Mesenteric fat pad (tissue), 1 donor: ENCODE data around the gene PER3. TPM values are rescaled to one million over a fixed set of nuclear protein-coding genes. Genes with fewer than 3 reads are reported as not detected.

Source experiments
- DNase-seq: peaks from one replicate; pipeline ENCODE4 v3.0.0-alpha.2; 2020; ENCODE audit warnings: low spot score
- total RNA-seq: library from RNA; stranded (reverse); fragmentation: NEBNext Ultra II Directional; extraction: Animal tissue kit (Norgen Biotek cat#: 25700); gene quantifications from one replicate; pipeline ENCODE4 v1.2.1, GENCODE V29; 2021
- donor health status: DM: yes; HTN: yes; CAD: no.

Gene PER3
- total RNA-seq, 1 donor from 2014 or later, result 7.4 TPM

GRCh38 chr1:7831458-7831857 lies 47.4 kb downstream of the PER3 start:
- DNase-seq, result no peak

- no peak for DNase-seq
Observed at GRCh38 chr1:7833035-7833434, 48.9 kb downstream of the PER3 start.

- DNase-seq, result no peak
Observed at GRCh38 chr1:7838714-7839113, 54.6 kb downstream of the PER3 start.

GRCh38 chr1:7839526-7839925 lies 55.4 kb downstream of the PER3 start:
- no peak for DNase-seq

GRCh38 chr1:7842517-7842916 lies 58.4 kb downstream of the PER3 start:
- no peak for DNase-seq

- no peak for DNase-seq
Observed at GRCh38 chr1:7845761-7846160, 61.7 kb downstream of the PER3 start.

GRCh38 chr1:7846656-7847055 lies 62.6 kb downstream of the PER3 start:
- no peak for DNase-seq

GRCh38 chr1:7847599-7847998 lies 63.5 kb downstream of the PER3 start:
- DNase-seq, result no peak

- DNase-seq, result no peak
Observed at GRCh38 chr1:7850786-7851185, 66.7 kb downstream of the PER3 start.

- DNase-seq, result no peak
Observed at GRCh38 chr1:7852804-7853683, 69.0 kb downstream of the PER3 start, which contains the start of gene UTS2. TSS of gene UTS2 (minus strand) at chr1:7853065. CDS start at chr1:7853003, 62 bp downstream.

- no peak for DNase-seq
Observed at GRCh38 chr1:7853684-7854026, 69.6 kb downstream of the PER3 start.

- no peak for DNase-seq
Observed at GRCh38 chr1:7856345-7856744, 72.3 kb downstream of the PER3 start.

GRCh38 chr1:7857000-7857399 lies 72.9 kb downstream of the PER3 start:
- DNase-seq, result no peak

GRCh38 chr1:7857985-7858384 lies 73.9 kb downstream of the PER3 start:
- DNase-seq, result no peak

- DNase-seq, result no peak
Observed at GRCh38 chr1:7859406-7859805, 75.3 kb downstream of the PER3 start.

- DNase-seq, result no peak
Observed at GRCh38 chr1:7860130-7860529, 76.0 kb downstream of the PER3 start.

- no peak for DNase-seq
Observed at GRCh38 chr1:7861452-7861851, 77.4 kb downstream of the PER3 start.

- no peak for DNase-seq
Observed at GRCh38 chr1:7862211-7863060, 78.3 kb downstream of the PER3 start.

GRCh38 chr1:7863756-7864328 lies 79.8 kb downstream of the PER3 start:
- DNase-seq, result no peak

GRCh38 chr1:7865978-7866377 lies 81.9 kb downstream of the PER3 start:
- DNase-seq, result no peak

- no peak for DNase-seq
Observed at GRCh38 chr1:7868070-7868780, 84.1 kb downstream of the PER3 start.
